Transverse colon (tissue), 3 donors: Measurements from ENCODE around the gene GET3.

ENCODE experiments used
- CTCF ChIP-seq, 5 experiments: fragments of 200-600 bp in 3 of 5; fragments of 450-650 bp in 2 of 5; sonication (generic) in 3 of 5; IDR thresholded peaks; 1 replicate in 2 of 5; 2 replicates in 3 of 5; pipeline ENCODE4 v1.5.1; 2016 to 2017; ENCODE audit warnings: antibody characterized with exemption in 5 of 5, inconsistent platforms in 3 of 5, mild to moderate bottlenecking in 2 of 5, moderate library complexity in 1 of 5
- POLR2A ChIP-seq: fragments of 450-650 bp; IDR thresholded peaks from one replicate; pipeline ENCODE4 v1.6.1; 2016; ENCODE audit warnings: antibody characterized with exemption, mild to moderate bottlenecking, moderate library complexity

DNA sequence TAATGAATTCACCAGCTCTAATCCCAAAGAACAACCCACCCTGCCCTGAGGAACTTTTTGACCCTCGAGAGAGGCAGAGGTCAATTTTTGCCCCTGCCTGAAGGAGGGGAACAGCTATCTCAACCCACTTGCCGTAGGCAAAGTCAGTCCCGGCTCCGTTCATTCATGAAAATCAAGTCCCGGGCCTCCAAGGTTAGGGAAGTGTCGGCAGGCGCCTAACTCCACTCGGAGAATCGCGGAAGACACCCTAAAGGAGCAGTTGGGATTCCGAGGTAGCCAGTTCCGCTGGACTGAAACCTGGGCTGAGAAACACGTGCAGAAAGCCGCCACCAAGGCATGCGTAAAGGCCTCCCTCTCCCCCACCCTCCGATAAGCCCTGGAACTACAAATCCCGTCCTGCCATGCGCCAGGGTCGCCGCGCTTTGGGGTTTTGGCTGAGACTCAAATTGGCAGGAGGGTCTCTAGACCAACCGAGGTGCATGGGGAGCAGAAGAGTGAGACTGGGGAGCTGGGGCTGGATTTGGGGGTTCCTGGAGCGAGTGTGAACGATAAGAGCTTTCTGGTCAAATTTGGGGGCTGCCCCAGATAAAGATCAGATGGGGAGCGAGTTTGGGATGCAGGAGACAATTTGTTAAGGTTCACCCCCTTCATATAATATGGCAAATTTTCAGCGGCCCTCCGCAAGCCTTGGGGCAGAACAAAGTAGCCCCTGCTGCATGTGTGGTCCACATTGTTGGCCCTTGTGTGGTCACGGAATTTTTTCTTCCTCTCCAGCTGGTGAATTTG lies 13.5 kb upstream of the GET3 start, which contains the start of gene TNPO2:
- TF ChIP-seq CTCF (IDR thresholded peaks at IDR 0.05) (no peak), POLR2A (no peak)
